8988T (cell line): Measurements from ENCODE around the gene GNGT1.

Experiments used
- DNase-seq: peaks from one replicate; pipeline ENCODE4 v3.0.0; 2011

GNGT1 gene

DNA sequence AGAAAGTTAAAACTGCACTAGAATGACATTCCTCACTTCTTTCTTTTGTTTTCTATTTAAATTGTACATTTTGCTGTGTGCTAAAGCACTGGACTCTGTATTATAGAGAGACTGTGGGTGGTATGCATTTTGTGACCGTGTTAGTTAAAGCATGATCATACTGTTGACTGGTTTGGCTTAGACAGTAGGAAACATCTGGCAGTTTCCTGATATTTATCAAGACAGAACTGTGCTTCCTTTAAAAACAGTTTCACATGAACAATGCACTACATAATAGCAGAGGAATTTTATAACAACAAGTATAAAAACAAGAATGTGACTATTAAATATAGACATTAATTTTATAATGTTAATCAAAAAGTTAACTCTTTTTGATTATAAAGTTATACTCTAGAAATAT is 38.3 kb downstream of the GNGT1 start:
- no peak for DNase-seq

DNA sequence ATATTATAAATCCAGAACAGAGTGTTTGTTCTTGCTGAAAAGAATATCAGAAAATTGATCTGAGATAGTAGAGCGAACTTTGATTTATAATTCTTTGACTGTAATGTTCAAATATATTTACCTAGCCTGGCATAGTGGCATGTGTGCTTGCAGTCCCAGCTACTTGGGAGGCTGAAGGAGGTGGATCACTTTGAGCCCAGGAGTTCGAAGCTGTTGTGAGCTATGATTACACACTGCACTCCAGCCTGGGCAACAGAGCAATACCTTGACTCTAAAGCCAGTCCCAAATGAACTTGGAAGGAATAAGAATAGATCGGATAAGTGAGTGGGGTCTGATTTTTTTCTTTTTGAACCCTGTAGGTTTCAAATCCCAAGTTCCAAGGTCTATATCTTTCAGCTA is 38.7 kb downstream of the GNGT1 start:
- no peak for DNase-seq

DNA sequence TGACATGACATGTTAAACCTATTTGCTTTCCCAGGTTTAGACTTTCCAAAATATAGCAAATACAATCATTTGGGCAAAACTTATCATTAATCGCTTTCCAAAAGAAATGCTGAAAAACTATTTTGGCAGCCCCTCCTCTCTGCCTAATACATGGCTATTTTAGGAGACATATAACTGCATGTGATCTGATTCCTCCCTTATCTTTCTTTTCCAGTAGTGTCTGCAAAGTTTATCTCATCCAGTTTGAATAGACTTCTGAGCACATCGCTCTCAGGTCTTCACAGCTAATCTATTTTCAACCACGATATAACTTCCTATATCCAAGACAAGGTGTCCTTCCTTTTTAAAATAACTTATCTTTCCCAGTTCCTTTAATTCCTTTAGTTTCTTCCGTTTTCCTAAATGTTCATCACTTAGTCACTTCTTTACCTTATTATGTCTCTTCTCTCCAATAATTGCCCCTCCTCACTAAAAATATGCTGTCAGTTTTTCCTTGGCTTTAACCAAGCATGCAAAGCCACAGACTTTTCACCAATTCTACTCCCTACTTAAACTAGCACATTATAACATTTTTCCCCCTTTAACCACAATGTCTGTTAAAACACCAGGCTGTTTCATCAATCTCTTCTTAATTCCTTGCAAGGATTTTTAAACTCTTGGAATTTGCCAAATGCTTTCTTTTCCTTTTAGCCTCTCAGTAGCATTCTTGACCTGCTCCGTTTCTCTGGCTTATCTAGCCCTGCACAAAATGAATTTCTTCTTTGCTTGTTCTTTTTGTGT is 39.6 kb downstream of the GNGT1 start:
- DNase-seq, result no peak

DNA sequence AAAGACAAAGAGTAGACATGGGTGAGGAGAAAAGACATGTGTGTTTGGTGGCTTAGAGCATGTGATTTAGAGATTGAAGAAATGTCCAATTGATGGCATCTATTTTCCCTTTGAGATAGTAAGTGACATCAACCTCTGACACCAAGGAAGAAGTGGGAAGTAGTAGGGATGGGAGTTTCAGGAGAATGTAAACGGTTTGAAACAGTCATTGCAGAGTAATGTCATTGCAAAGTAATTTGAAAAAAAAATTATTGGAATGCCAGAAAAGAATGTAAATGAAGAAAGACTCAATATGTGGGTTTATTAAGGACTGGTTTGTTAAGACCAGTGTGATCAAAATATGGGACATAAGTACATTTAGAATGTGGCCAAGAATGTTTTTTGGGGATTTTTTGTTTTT is 41.7 kb downstream of the GNGT1 start:
- no peak for DNase-seq

DNA sequence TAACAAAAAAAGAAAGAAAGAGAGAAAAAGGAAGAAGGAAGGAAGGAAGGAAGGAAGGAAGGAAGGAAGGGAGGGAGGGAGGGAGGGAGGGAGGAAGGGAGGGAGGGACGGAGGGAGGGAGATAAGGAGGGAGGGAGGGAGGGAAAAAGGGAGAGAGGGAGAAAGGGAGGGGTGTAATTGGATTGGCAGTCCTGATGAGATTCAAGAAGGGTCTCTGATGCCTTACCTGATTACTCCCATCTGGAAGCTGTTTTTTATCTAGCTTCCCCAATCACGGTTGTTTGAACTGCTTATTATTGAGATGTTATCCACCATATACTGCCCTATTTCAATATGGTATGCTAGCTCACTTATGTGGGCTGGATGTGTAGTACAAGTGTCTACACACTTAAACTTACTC is 42.5 kb downstream of the GNGT1 start:
- DNase-seq, result no peak

DNA sequence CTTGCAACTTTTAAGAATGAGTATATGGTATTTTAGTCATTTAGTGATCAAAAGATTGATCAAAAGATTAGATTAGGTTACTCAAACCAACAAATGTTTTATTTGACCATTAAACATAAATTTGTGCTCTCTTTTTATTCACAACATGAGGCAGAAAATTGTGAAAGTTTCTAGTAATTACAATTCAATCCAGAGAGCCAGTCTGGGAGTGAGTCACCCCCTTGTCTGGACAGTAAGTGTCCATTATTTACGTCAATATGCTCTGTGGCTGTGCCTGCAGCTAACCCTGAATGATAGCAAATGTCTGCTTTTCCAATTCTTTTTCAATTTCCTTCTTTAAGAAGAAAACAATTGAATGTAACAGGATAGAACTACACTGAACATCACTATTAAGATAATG is 43.1 kb downstream of the GNGT1 start:
- no peak for DNase-seq

DNA sequence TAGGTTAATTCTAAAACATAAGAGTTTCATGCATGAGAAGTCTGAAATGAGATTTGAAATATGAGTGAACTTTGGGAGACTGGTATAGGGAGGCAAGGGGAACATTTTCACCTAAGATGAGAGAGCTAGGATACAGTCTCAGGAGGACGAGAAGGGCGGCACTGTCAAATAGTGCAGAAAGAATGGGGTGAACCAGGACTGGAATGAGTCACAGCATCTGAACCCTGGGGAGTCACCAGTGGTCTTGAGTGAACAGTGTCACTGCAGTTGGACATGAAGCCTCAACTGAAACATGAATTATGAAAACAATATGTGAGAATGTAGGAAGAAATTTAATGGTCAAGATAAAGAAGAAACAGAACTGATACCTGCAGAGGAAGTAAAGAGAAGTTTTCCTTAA is 48.9 kb downstream of the GNGT1 start:
- no peak for DNase-seq

DNA sequence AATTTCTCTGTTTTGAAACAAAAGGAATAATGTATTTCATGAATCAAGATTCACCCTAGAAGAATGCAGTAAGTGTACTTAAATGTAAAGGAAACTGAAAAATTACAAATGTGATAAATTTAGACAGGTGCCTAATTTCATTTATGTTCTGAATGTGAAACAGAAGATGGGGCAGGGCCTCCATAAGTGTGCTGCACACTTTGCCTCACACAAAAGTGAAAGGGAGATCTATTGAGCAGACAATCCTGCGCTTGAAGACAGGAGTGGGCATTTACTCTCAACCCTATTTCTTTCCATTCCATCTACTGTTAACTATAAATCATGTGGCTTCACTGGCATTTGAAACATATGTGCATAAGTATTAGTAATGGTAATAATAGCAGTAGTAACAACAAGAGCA is 51.4 kb downstream of the GNGT1 start:
- DNase-seq, result no peak

DNA sequence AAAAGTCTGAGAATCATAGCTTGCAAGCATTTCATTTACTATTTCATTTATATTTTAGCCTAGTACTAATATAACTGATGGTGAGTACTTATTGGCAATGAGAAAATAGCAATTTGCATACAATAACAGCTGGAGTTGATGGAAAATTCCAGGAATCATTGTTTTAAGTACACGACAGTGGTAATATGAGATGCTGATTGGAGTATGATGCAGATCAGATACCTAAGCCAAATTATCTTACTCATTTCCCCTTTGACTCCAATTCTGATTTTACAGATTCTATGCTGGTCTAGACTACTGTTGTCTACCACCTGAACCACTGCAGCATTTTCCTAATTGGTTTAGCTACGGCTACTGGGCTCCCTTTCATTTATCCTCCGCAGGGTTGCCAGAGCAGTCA is 51.8 kb downstream of the GNGT1 start:
- no peak for DNase-seq

DNA sequence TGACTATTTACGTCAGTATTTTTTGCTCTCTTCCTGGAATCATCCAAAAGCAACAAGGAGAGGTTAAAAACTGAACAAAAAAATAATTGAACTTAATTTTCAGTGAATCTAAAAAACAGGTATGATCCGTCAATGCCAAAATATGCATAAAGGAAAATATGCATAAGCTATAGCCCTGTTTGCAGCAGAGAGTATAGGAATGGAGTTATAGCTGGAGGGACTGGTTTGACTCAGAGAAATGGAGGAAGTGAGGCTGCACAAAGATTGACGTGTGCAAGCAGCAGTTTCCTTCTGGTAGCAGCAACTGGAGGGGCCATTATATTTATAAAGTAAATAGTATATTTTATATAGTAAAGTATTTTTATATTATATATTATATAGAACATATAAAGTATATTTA is 52.3 kb downstream of the GNGT1 start:
- DNase-seq, result no peak
